G401 (cell line): ENCODE data around the gene MTNR1A. TPM values are rescaled to one million over a fixed set of nuclear protein-coding genes. Genes with fewer than 3 reads are reported as not detected.

ENCODE experiments used
- DNase-seq: peaks from one replicate; pipeline ENCODE4 v3.0.0-alpha.2; 2015; ENCODE audit warnings: low spot score
- in situ Hi-C: cut with HindIII; loops from 2 replicates; pipeline ENCODE4 v1.10.0; 2016; ENCODE audit warnings: low sequenced_read_pairs, mixed read lengths
- total RNA-seq: library from RNA; depleted of rRNA; stranded (reverse); fragments of >200 nt; shearing (Covaris generic); gene quantifications from 2 replicates; pipeline ENCODE4 v1.2.3, GENCODE V29; 2014; rRNA removed

The MTNR1A gene
- total RNA-seq = not detected in 2 replicates

DNA sequence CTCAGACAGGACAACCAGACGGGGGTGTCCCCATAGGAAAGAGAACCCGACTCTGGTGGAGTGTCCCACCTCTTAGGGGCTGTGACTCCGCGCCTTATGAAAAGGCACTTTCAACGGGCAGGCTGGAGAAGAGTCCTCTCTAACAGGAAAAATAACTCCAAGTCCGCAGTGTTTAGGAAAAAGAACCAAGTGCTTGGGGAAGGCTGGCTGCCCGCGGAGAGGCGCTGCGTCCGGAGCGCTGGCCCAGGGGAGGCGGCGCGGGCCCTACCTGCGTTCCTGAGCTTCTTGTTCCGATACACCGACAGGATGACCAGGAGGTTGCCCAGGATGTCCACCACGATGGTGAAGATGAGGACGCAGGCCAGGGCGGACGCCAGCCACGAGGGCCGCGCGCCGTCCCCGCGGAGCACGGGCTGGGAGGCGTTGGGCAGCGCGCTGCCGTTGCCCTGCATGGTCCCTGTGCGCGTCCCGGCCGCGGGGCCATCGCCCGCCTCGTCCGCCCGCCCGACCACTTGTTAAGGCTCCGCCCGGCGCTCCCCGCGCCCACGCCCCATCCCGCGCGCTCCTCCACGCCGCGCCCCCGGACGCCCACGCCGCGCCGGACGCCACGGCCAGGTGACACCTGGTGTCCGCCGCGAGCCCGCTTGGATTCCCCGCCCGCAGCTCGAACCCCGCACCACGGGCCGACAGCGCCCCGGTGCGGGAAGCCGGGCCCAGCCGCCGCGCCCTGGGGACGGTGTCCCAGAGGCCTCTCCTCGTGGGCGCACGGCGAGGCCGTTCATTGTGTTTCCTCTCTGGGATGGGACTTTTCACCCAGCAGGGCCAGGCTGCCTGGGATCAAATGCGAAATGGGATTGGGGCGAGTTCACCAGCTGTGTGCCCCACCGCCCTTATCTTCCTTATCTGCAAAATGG lies at the start of gene MTNR1A:
MTNR1A (minus strand) TSS at position 654 of the 914 bp plus-strand sequence; CDS start at position 452, 202 bp downstream.
- peak; percentile 42 for DNase-seq
- in situ Hi-C loops = no loop called here

DNA sequence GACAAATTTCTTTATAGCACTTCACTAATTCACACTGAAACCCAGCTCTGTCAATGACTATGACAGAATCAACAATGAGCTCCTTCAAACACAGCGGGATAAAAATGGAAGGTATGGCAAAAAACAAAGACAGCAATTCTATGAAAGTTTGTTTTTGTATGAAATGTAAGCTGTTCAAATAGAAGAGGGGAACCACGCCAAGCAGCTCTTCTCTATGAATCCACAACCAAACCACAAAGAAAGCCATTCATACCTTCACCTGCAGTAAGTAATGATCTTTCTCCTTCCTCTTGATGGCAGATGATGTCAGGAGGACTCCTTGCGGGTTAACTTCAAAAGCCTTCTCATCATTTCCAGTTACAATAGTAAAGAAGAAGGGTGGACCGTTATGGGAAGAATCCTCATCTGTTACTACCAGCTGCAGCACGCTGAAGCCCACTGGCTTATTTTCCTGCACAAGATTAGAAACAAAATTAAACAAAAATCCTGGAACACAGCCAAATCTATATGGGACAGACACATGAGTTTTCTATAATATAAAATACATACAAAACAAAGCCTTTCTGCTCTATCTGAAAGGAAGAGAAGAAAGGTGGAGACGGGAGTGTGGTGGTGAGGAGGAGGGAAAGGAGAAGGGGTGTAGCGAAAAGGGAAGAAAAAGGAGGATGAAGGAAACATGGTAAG lies 48.9 kb upstream of the MTNR1A start:
- DNase-seq = no peak
- in situ Hi-C loops = no loop called here

DNA sequence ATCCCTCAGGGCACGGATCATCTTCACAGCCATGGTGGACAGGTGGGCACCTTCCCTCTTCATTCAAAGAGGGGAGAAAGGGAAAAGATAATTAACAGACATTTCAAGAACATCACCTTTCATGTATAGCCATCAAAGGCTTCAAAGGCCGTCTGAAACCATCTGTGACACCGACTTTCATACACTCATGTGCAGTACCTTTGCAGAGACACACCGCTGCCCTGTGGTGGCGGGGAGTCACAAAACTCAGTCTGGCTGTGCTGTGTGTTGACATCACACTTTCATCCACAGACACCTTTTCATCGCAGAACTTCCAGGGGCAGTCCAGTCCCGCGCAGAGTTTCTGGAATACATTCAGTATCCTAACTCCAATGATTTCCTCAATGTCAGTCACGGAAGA lies 47.6 kb upstream of the MTNR1A start:
- no peak for DNase-seq
- in situ Hi-C loops = no loop called here

DNA sequence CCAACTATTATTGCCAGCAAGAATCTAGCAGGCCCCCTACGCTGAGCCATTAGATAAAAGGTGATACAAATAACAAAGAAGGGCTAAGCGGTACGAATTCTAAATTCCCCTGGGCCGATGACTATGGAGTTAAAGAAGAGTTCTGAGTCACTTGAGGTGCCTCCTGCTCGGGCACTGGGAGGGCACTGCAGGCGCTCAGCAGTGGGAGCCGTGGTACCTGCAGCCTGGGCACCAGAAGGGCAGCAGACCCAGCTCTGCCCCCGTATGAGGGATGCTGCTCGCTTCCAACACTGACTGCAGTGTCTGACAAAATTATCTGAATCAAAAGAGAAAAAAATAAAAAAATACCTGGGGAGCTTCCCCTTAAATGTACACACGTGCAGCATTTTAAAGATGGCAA lies 44.1 kb upstream of the MTNR1A start:
- no peak for DNase-seq

DNA sequence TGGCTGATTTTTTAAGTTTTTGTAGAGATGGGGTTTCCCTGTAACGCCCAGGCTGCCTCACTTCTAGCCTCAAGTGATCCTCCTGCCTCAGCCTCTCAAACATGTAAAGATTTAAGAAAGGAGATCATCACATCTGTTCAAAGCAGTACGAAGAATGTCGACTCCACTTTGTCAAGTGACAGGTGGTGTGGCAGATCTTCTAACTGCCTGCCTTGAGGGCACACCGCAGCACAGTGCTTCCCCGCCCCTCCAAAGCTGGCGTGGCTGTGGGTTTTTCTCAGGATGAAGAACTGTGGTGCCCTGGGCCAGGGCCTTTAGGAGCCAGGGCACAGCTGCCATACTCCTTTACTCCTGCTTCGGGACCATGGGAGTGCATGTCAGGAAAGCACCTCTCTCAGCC lies 43.3 kb upstream of the MTNR1A start:
- no peak for DNase-seq
- in situ Hi-C loops = no loop called here

More for the DNA sequence above, 44.1 kb upstream of the MTNR1A start:
- in situ Hi-C loops = no loop called here

DNA sequence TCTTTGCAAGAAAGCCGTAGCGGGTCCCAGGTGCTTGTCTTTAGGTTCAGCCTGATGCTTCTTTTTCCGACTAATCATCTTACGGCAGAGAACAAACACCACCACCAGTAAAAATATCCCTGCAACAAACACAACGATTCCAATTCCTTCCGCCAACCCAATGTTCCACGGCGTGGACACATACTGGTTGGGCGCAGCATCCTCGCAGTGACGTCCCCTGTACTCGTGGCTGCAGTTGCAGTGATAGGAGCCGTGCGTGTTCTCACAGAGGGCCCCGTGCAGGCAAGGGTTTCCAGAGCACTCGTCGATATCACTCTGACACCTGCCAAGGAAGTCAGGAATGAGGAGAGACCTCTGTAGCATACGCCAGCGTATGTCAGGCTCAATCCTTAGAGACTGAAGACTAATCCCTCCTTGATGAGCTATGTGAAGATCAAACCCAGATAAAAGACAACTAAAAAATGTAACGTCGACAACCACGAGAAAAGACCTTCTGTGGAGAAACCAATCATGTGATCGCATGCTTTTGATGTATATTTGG lies 41.6 kb upstream of the MTNR1A start:
- DNase-seq = no peak
- in situ Hi-C loops = no loop called here

DNA sequence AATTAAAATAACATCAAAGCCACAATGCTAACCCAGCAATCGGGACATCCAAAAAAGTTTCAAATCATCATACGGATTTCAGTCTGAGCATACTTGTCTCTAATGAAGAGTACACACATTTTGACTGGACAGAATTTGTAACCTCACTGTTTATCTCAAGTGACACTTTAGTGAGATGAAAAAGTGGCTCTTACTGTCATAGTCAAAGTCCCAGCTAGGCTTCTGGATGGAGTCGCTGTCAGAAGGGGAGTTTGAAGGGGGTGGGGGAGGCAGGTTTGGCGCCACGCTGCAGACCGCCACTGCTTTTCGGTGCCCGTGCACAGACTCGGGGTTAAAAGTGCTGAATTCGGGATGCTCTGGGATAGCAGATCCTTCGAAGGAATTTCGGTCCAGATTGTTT lies 41.0 kb upstream of the MTNR1A start:
- no peak for DNase-seq
- in situ Hi-C loops = no loop called here

DNA sequence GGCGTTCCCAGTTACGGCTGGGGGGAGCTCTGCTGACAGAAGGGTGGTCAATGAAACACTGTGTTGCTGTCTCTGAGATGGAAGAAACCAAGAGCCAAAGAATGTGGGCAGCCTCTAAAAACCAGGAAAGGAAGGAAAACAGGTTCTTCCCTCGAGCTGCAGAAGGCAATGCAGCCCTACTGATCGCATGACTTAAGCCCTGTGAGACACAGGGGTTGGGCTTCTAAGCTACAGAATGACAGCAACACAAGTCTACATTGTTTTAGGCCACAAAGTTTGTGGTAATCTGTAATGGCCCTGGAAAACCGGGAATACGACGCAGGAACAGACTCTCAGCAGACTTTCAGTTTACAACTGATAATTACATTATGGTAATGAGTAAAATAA lies 38.2 kb upstream of the MTNR1A start:
- no peak for DNase-seq
- in situ Hi-C loops = no loop called here

DNA sequence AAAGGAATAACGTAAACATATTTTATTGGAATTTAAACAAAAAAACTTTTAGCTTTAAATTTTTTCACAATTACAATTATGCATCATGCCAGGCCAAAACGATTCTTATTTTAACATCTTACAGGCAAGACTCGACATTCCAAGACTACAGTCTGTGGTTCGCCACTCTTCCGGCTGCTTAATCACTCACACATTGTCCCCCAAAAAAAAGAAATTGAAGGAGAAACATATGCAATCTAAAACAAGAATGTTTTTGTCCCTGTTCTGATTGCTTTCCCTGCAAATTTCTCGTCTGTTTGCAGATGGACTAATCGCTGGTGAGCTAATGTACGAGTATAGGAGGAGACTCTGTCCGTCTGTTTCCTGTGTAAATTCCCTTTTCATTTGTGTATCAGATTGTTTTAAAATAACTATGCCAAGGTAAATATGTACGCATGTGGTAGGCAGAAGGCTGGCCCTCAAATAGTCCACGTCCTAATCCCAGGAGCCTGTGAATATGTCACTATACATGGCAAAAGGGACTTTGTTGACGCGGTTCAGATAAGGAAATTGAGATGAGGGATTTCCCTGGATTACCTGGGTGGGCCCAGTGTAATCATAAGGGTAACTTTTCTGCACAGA lies 37.7 kb upstream of the MTNR1A start:
- DNase-seq = no peak
- in situ Hi-C loops = no loop called here

DNA sequence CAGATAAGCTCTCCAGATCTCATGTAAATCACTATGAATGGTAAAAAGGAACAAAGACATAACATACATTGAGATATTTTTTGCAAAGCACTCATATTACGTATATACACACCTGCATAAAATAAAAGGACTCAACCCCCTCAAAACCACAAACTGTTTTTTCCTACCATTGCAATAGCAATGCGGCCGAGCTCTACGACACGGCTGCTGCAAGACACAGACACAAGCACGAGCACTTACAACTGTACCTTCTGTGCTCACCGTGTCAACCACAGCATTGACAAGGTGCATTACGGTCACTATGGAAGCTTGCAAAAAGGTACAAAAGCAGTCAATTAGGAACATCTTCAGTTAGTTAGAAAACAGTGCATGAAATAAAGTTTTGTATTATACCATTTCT lies 37.1 kb upstream of the MTNR1A start:
- in situ Hi-C loops = no loop called here
- no peak for DNase-seq

DNA sequence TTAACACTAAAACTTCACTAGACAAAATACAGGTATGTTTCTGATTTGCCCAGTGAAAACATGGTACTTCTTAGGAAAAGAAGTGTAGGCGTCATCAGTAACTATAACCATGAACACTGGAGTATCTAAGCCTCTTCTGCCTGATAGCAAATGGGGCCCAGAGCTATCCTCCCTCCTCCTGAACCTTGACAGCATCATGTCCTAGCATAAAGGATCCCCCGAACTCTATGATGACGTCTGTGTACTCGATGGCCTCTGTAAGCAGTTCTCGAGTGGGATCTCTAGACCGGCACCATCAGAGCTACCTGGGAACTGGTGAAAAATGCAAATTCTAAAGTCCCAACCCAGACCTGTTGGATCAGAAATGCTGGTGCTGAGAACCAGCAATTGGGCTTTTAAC lies 36.3 kb upstream of the MTNR1A start:
- in situ Hi-C loops = no loop called here
- no peak for DNase-seq

DNA sequence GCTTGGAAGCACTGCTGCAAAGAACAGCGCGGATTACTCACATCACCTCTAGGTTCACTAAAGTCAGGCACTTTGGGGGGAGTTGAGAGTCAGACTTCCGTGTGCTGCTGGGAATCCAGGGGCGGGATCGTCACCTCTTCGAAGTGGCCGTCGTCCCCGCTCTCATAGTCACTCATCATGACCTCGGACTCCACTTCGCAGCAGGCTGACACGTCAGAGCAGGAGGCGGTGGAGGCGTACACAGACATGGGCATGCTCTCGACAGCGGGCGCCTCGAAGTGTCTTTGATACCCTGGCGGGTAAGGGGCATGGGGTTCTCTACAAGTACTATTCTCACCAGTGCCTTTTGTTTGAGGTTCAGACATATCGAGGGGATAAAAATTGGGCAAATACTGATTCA lies 33.1 kb upstream of the MTNR1A start:
- in situ Hi-C loops = no loop called here
- DNase-seq = no peak

DNA sequence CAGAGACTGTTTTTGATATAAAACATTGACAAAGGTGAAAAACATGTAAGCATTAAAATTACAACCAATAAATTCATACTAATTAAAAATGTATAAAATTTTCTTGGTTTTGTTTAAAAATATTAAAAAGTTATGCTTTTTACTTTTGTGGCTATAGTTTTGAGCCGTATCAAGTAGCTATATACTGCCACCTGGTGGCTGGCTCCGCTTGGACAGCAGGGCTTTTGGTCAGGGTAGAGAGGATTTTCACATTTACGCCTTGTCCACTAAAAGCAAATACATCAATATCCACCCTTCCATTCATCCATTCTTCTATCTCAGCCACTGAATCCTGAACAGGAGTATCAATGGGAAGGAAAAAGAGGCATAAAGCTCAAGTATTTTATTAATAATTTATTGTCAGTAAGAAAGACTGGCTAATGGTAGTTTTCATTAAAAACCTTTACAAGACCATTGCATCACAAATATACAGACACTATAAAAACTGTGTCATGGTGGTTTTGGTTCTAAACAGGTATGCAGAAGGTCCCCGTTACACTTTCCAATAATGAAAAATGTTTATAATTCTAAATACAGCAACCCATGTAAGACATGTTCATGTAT lies 32.1 kb upstream of the MTNR1A start:
- in situ Hi-C loops = no loop called here
- DNase-seq = peak; percentile 65

DNA sequence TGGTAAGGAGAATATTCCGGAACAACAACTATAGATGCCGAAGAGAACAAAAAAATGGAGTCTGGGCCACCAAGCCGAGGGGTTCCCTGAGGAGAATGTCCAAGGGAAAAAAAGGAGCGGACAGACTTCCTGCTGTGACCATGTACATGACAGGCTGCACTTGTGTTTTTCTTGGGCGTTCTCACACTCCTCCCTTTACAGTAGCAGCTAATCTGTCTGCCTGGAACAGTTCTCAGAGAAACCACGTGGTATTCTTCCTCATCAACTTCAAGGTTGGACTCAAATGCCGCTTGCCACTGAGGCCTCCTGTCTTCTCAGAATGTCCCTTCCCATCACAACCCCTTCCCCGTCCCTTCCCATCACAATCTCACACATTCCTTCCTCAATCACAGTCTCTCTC lies 30.8 kb upstream of the MTNR1A start:
- no peak for DNase-seq
- in situ Hi-C loops = no loop called here

DNA sequence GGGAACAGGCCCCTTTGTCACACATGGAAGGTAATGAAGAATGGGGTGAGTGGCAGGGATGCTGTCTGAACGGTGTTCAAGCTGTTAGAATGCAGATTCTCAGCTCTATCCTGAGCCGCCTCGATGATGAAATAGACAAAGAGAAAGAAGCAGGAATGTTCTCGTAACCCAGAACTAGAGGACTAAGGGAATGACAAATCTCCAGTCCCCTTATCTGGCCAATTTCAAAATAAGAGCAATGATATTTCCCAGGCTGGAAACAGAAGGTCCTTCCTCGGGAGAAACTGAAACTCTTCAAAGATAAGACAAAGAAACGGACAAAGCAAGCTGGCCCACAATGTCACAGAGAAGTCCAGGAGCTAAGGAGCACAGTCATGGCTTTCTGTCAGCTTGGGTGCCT lies 29.5 kb upstream of the MTNR1A start:
- no peak for DNase-seq
- in situ Hi-C loops = no loop called here

DNA sequence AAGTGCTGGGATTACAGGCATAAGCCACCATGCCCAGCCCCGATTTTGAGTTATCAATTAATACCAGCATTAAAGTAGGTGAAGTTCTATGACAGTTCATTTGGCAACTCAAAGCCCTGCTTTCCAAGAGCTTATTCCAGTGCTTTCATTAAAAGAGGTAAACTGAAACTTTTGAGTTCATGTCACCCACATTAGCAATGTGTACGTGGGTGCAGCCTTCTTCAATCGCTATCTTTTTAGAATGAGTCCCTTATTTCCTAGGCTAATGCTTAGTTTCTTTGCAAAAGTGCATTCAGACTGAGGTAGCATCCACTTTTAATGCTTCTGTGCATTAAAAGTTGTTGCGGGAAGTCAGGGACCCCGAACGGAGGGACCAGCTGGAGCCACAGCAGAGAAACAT lies 26.1 kb upstream of the MTNR1A start:
- in situ Hi-C loops = no loop called here
- no peak for DNase-seq

DNA sequence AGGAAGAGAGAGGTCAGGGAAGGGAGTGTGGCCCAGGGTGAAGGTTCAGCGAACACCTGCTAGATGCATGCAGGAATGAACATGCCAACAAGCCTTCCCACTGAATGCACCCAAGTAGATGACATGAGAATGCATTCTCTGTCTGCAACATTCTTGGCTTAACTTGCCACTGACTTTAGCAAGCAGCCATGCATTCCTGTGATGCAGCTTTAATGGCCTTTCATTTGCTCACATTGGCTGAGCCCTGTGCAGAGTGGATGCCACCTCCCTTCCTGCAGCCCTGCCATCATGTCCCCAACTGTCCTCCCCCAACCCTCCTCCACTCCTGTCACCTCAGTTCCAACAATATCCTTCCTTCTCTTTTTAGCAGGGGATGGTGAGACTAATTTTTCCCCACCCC lies 25.3 kb upstream of the MTNR1A start:
- DNase-seq = no peak
- in situ Hi-C loops = no loop called here

DNA sequence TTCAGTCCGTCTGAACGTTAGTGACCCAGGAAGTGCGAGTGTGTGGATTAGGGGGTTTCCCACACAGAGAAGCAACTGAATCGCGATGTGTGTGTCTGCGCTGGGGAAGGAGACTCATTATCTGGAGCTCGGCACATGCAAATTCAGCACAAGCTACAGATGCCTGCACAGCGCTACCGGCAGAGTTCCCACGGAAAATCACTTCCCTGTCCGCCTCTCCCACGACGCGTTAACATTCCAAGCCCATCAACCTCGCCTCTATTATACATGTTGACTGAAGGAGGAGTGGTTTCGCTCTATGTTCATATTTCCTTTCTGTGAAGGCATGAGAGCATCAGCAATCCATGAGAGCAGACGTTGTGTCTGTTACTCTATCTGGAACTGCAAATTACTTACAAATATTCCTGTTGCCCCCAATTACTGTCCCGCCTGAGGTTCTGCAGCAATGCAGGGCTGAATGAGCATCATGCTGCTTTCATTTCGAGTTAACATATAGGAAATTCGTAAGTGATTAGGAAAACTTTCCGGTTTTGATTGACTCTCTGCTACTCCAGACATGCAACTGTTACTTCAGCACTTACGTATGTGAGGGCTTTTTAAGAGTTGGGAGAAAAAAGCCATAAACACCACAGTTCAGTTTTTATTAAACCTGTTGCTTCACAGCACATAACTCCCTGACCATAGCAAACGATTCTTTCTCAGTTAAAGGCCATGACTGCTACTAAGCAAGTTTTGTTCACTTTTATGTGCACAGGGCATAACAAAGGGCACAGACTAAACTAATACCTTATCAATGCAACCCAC lies 15.0 kb upstream of the MTNR1A start:
- in situ Hi-C loops = no loop called here
- no peak for DNase-seq
